GM12865 (cell line): ENCODE results near the gene SESN1.

Experiments
- DNase-seq: peaks from one replicate; pipeline ENCODE4 v3.0.0; 2010; ENCODE audit warnings: low read depth
- H3K4me3 ChIP-seq: 2 replicates; pipeline ENCODE4 v1.5.1; 2011; ENCODE audit warnings: mild to moderate bottlenecking, low read depth, low read length, control low read depth
- TF ChIP-seq, protein P1 (sequence below): IDR thresholded peaks from 2 replicates; pipeline ENCODE4 v1.5.1; 2011; ENCODE audit warnings: low read length, control low read depth, low read depth, inconsistent platforms; ENCODE audit not compliant: insufficient read depth; ENCODE audit errors: missing control alignments

SESN1 gene

DNA sequence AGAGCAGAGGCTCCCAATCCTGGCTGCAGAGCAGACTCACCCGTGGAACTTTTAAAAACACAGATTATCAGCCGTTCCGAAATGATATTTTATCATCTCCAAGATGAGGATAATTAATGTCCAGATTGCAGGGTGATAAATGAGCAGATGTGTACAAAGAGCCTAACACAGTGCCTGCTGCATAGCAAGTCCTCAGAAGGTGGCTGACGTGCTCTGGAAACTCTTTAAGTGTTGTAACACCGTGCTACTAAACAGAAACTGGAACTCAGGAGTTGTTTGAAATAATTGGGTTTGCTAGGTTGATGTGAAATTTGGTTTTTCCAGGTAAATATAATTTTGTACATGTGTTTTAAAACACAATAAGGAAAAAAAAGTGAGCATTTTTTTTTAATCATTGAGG lies 128.4 kb downstream of the SESN1 start:
- TF ChIP-seq, protein P1, sequence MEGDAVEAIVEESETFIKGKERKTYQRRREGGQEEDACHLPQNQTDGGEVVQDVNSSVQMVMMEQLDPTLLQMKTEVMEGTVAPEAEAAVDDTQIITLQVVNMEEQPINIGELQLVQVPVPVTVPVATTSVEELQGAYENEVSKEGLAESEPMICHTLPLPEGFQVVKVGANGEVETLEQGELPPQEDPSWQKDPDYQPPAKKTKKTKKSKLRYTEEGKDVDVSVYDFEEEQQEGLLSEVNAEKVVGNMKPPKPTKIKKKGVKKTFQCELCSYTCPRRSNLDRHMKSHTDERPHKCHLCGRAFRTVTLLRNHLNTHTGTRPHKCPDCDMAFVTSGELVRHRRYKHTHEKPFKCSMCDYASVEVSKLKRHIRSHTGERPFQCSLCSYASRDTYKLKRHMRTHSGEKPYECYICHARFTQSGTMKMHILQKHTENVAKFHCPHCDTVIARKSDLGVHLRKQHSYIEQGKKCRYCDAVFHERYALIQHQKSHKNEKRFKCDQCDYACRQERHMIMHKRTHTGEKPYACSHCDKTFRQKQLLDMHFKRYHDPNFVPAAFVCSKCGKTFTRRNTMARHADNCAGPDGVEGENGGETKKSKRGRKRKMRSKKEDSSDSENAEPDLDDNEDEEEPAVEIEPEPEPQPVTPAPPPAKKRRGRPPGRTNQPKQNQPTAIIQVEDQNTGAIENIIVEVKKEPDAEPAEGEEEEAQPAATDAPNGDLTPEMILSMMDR = no peak
- no peak for DNase-seq
- no peak overlapping the region for H3K4me3 ChIP-seq

GRCh38 chr6:108961985-108962384 lies 132.7 kb downstream of the SESN1 start:
- TF ChIP-seq, protein P1 = no peak
- H3K4me3 ChIP-seq = no peak overlapping the region
- no peak for DNase-seq

DNA sequence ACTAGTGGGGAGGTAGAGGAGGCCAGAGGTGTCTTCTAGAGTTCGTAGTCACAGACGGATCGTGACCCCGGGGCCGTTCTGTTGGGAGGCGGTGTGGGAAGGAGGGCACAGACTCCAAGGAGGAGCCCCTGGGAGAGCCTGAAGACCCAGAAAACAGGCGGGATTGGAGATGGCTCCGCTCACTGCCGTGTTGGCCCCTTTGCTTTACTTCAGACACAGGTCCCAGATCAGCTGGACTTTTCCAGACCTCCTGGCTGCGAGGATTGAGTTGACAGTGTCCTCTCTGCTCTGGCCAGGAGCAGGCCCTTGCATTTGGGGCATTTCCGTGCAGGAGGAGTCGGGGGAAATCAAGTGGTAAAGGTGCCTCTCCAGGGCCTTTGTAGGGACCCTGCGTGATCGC lies 133.6 kb downstream of the SESN1 start:
- DNase-seq = no peak
- TF ChIP-seq, protein P1 = no peak

GRCh38 chr6:108960601-108961000 lies 134.0 kb downstream of the SESN1 start:
- no peak for DNase-seq
- H3K4me3 ChIP-seq = no peak overlapping the region
- TF ChIP-seq, protein P1 = no peak

More for the DNA sequence above, 133.6 kb downstream of the SESN1 start:
- no peak overlapping the region for H3K4me3 ChIP-seq

DNA sequence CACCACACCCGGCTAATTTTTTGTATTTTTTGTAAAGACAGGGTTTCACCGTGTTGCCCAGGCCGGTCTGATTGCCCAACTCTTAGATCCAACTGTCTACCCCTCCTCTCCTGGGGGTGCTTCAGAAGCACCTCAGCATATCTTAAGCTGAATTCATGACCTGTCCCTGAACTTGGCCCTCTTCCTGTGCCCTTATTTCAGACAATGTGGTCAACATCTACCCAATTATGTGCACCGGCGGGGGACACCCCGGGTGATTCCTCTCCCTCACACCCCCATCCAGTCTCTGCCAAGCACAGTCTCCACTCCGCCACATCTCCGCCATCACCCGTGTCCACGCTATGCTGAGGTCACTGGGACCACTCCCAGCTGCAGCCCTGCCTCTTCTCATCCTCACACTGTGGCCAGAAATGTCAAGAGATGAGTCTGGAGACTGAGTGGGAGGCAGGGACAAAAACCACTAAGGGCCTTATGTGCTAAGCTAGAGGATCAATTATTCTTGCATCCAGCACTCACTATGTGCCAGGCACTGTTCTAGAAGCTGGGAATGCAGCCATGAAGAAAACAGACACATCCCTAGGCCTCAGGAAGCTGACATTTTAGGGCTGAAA lies 134.6 kb downstream of the SESN1 start:
- H3K4me3 ChIP-seq = no peak overlapping the region
- TF ChIP-seq, protein P1 = no peak
- no peak for DNase-seq

DNA sequence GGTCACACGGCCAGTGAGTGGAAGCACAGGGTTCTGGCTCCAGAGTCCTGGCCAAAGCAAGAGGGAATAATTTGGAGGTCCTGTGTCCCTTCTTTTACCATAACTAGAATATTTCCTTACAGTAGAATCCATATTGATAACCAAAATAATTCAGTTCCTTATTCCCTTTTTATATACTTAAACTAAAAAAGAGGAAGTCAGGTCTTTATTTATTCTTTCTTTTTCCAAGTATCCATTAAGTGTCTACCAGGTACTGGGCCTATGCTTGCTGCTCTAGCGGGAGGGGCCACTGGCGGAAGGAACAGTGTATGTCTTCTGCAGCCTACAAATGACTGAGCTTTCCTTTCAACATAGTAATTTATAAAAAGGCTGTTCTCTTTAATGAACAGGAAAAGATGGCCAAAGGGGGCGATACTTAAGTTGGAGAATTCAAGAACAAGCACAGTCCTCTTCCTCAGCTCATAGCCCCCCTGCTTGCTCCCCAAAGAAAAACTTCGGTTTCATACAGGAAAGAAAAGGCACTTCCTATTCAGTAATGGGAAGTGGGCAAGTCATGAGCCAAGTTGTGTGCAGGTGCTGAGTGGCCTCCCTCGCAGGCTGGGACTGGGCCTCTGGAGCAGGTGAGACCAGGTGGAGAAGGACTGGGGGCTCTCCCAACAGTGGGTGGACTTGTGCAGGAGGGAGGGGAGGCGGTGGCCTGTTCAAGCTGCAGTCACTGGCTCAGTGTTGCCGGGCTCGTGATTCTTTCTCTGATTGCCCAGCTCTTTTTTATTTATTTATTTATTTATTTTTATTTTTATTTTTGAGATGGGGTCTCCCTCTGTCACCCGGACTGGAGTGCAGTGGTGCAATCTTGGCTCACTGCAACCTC lies 135.5 kb downstream of the SESN1 start:
- DNase-seq = no peak
- H3K4me3 ChIP-seq = no peak overlapping the region
- TF ChIP-seq, protein P1 = no peak

DNA sequence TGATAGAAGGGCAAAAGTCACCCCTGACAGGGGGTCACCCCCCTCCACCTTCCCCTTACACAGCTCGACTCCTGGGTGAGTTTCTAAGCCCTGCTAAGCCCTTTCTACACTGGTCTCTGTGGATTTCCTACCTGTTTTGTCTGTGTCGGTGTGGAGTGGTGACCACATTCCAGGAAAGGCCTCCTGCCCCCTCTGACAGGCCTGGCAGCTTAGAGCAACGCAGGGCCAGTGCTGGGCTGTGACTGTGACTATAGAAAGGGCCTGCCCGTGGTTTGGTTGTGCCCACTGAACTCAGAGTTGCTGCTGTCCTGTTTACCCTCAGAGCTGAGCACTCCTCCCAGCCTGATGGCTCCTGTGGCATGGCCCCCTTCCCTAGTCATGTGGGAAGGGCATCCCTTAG lies 137.4 kb downstream of the SESN1 start:
- H3K4me3 ChIP-seq = no peak overlapping the region
- TF ChIP-seq, protein P1 = no peak
- no peak for DNase-seq
